ENCODE measurements around the gene TMEM132A.

GRCh38 chr11:60906132-60906972, 17.9 kb upstream of the TMEM132A start, which contains the start of gene PRPF19:
- TF ChIP-seq CTCF (IDR thresholded peaks at IDR 0.05) (no peak), POLR2A (IDR thresholded peaks at IDR 0.05) (peak; percentile 87)
